Measurements from ENCODE around the gene KIR3DL2.

- TF ChIP-seq CTCF (IDR thresholded peaks at IDR 0.05) (no peak), POLR2A (IDR thresholded peaks at IDR 0.05) (no peak)
Observed at GRCh38 chr19:54877471-54877870, 27.2 kb downstream of the KIR3DL2 start.
